HG03558 (cell line): ENCODE measurements around the gene SLC22A15.
"Not testable (repeated sequence)": the region's sequence is repeated elsewhere in the genome, so short reads cannot be mapped to it uniquely, and the experiment has no call there.

ENCODE experiments used
- ATAC-seq: cut with Tn5 transposase; IDR thresholded peaks from one replicate; pipeline ENCODE4 v1.9.1; 2021; ENCODE audit warnings: moderate number of reproducible peaks; ENCODE audit not compliant: unreplicated experiment; ENCODE audit errors: extremely low read depth

Gene SLC22A15

DNA sequence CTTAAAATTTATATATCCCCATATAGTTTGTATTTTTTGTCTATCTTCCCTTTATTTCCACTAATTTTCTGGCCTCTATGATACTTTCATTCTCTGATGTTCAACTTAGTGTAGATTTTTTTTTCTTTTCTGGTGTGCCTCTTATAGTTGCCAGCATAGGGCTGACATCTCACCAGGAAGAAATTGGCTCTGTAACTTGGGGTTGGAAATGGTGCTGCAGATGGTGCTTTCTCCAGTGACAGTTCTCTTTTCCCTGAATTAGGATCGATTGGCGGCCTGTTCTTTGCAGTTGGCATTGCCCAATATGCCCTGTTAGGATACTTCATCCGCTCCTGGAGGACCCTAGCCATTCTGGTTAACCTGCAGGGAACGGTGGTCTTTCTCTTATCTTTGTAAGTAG is 50.3 kb downstream of the SLC22A15 start:
- no peak for ATAC-seq

DNA sequence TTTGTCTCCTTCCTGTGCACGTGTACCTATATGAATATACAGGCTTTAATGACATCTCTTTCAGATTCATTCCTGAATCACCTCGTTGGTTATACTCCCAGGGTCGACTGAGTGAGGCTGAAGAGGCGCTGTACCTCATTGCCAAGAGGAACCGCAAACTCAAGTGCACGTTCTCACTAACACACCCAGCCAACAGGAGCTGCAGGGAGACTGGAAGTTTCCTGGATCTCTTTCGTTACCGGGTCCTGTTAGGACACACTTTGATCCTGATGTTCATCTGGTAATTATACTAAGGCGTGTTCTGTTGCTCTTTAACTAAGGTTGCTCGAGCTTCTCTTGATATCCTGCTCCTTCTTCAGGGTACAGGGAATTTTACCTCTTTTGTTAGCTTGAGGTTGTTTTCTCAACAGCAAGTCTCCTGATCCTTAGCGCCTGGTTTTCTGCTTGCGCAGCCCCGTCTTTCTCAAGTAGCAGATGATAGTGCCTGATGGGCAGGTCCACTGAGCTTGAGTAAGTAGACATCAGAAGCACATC is 55.1 kb downstream of the SLC22A15 start:
- no peak for ATAC-seq

DNA sequence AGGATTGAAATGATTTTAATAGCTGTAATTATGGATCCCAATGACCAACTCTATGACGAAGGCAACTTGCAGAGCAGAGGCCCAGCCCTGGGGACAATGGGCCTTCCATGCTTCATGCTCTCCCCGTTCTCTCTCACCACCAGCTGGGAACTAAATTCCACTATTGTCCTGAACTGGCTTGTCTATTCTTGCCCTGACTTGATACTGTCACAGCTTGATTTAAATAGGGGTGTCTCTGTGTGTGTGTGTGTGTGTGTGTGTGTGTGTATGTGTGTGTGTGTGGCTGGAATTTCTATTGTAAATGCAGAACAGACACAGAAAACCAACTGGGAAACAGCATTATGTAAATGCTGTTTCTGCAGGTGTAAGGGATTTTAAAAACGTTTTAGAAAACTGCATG is 57.0 kb downstream of the SLC22A15 start:
- no peak for ATAC-seq

DNA sequence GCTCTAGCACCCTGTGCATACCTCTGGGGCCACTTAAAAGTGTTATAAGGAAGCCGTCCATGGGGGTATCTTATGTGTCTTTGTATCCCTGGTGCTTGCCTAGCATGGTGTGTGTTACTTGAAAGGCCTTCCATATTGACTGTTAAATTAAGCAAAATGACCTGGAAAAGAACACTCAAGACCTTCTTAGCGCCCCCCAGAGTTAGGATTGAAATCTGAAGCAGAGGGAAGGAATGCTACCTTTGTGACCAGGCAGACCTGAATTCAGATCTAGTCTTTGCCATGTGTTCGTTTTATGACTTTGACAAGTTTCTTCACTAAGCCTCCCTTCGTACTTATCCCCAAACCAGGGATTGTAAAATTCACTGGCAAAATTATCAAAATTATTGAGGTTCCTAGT is 59.9 kb downstream of the SLC22A15 start:
- no peak for ATAC-seq

DNA sequence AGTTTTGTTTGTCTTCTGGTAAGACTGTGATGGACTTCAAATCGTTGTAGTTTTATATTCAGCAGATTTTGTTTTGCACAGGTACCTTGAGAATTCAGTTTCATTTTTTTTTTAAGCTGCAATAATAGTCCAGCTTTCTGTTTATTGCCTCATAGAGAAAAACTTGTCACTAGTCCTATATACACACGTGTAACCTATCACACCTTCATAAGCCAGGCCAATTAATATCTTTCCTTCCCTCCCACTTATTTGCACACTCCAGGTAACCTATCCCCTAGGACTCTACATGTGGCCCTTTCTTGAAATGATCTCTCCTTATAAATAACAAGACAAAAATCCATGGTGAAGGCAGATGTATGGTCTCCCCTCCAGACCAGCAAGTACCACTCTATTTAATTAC is 62.4 kb downstream of the SLC22A15 start:
- no peak for ATAC-seq

DNA sequence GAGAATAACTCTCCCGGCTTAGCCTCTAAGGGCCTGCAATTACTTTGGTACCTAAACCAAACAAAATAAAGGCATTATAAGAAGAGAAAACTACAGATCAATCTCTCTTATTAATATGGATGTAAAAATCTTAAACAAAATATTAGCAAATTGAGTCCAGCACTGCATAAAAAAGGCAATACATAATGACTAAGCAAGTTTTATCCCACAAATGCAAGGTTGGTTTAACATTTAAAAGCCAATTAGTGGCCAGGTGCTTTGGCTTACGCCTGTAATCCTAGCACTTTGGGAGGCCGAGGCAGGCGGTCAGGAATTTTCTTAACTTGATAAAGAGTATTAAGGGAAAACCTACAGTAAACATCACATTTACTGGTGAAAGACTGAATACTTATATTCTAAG is 67.8 kb downstream of the SLC22A15 start:
- no peak for ATAC-seq

DNA sequence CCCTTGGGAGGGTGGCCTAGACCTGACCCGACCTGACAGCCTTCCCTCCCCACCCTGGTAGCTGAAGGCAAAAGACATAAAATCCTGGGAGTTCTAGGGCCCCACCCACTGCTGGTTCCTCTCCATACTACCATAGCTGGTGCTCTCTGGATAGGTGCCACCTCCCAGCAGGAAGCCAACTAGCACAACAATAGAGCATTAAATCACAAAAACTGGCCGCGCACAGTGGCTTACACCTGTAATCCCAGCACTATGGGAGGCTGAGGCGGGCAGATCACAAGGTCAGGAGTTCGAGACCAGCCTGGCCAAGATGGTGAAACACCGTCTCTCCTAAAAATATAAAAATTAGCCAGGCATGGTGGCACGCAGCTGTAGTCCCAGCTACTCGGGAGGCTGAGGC is 70.6 kb downstream of the SLC22A15 start:
- not testable (repeated sequence) for ATAC-seq

DNA sequence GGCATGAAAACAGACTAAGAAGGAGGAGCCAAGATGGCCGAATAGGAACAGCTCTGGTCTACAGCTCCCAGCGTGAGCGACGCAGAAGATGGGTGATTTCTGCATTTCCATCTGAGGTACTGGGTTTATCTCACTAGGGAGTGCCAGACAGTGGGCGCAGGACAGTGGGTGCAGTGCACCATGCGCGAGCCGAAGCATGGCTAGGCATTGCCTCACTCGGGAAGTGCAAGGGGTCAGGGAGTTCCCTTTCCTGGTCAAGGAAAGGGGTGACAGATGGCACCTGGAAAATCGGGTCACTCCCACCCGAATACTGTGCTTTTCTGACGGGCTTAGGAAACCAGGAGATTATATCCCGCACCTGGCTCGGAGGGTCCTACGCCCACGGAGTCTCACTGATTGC is 75.6 kb downstream of the SLC22A15 start:
- not testable (repeated sequence) for ATAC-seq

DNA sequence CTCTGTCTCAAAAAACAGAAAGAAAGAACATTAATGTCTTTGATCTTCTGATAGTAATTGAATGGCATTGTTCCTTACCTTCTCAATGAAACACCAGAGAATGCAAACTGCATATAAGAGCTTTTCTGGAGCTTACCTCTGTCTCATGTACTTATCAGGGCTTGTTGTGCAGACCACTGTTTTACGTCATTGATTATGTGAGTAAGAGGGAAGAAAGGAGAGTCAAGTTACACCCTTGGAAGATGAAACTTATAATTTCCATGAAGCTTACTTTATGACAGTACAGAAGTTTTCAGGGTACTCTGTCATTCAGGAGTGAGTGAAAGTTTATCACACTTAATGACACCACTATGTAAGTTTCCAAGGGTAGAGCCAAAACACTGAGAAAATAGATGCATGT is 85.9 kb downstream of the SLC22A15 start:
- no peak for ATAC-seq

DNA sequence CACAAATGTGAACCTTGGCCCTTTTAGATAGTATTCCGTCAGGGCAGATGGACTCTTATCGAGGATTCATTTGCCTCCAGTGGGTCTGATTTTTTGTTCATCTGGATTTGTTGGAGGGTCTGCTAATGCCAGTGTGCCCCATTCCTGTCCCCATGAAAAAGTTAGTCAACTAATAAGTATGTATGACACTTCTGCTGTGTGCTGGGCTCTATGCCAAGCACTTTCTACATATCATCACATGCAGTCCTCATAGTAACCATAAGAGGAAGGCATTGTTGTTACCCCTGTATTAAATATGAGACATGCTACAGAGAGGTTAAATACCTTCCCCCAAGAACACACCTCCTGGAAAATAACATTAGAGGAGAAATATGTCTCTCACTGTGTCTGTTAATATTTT is 88.3 kb downstream of the SLC22A15 start:
- ATAC-seq, result no peak

DNA sequence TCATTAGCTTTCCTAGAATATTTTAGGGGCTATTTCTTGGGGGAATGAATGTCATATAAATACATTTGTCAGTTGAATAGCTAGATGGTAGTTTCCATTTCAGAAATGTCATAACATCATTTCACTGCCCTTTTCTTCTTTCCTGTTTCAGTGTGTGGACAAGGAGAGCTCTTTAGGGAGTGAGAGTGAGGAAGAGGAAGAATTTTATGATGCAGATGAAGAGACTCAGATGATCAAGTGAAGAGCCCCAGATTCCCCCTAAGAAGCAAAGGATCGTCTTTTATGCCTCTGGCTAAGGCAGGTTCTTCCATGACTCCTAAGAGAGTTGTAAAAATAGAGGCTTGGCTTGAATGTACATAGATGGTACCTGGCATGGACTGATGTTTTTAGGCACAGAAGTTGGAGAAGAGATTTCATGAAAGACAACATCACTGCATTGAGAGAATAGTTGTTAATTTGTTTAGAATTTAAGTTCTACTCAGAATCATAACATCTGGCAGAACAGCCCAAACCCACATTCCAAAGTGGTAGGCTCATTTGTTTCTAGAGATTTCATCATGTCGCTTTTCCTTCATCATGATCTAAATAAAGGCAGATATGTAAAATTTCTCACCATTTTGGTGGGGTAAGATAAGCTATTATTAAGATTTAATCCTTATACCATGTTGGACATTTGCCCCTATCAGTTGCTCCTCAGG is 90.7 kb downstream of the SLC22A15 start:
- ATAC-seq, result no peak

DNA sequence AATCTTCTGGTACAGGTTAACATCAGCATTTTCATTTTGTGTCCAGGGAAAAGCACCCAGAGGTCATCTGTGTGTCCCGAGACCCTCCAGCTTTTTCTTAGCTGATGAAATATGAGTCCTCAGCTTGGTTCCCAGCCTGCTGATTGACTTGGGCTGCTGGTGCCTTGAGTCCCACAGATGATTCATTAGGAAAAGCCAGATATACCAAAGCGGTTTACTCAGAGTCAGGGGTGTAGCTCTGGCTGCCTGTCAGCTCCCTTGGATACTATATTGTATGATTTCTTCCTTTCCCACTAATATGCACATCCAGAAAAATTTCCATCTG is 91.2 kb downstream of the SLC22A15 start:
- ATAC-seq, result no peak

DNA sequence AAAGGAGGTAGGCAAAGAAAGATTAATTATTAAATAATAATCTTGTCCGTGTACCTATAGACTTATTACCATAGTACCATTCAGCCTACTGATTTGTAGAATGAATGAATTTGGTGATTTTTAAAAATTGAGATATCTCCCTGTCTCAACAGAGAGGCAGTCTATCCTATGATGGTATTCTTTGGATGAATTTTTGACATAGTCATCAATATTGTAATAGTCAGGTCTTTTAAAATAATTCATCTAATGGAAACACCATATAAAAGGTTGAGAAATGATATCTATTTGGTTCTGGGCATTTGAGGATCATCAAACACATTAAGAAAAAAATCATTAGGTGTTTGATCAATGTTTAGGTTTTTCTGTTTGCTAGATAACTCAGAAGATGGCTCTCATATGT is 99.3 kb downstream of the SLC22A15 start:
- ATAC-seq, result no peak

DNA sequence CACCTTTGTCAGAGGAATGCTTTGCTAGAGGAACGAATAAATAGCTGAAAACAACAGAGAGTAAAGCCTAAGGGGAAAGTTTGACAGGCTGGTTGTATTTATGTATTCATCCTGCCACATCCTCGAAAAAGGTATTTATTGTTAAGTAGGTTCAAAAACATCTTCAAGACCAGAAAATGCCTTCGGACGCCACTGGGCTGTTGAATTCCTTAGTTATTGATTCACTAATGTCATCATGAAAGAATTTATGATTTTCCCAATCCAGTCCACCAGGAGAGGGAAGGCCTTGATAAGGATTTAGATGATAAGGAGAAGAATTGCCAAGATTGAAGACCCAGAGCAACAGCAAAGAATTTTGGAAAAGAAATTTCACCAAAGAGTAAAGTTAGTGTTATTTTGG is 99.7 kb downstream of the SLC22A15 start:
- no peak for ATAC-seq

DNA sequence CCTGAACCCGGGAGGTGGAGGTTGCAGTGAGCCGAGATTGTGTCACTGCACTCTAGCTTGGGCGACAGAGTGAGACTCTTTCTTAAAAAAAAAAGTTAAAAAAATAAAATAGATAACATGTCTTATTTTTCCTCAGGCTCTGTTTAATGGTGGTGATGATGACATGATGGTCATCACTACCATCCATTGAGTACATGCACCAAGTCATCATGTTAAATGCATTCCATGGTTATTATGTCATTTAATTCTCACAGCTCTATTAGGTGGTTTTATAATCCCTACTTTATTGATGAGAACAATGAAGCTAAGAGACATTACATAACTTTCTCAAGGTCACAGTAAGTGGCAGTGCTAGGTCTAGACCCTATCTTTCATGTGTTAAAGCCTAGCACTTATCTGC is 100.5 kb downstream of the SLC22A15 start:
- no peak for ATAC-seq

DNA sequence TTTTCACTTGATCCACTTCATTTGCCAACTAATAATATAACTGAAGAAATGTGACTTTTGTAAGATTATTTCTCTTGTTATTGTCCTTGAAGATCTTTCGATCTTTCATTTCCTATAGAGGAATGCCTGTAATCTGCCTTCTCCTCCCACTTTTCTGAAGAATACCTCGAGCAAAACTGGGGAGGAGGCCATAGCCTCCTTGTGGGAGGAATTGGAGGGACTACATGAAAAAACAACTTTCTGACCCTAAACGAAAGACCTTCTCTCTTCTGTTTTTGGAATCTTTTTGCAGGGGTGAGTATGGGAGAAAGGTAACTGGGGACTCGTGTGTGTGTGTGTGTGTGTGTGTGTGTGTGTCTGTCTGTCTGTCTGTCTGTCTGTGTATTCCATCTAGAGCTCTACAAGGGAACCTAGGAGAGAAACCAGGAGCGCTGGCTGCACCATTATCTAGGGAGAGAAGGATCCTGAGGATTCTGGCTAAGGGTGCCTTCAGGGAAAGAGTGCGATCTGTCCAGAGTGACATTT is 102.4 kb downstream of the SLC22A15 start:
- ATAC-seq, result no peak

DNA sequence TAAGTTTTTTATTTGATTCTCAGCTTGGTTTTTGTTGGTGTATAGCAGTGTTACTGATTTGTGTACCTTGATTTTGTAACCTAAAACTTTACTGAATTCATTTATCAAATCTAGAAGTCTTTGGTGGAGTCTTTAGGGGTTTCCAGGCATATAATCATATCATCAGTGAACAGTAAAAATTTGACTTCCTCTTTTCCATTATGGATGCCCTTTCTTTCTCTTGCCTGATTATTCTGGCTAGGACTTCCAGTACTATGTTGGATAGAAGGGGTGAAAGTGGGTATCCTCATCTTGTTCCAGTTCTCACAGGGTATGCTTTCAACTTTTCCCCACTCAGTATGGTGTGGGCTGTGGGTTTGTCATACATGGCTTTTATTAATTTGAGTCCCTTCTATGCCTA is 111.3 kb downstream of the SLC22A15 start:
- ATAC-seq, result no peak

DNA sequence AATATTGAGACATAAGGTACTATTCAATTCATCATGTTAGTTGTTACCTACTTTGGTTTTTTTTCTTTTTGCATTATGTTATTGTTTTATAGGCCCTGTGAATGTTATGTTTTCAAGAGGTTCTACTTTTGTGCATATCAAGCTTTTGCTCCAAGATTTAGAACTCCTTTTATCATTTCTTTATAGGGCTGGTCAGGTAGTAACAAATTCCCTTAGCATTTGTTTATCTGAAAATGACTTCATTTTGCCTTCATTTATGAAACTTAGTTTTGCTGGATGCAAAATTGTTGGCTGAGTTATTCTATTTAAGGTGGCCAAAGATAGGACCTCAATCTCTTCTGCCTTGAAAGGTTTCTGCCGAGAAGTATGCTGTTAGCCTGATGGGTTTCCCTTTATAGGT is 113.6 kb downstream of the SLC22A15 start:
- ATAC-seq, result no peak

DNA sequence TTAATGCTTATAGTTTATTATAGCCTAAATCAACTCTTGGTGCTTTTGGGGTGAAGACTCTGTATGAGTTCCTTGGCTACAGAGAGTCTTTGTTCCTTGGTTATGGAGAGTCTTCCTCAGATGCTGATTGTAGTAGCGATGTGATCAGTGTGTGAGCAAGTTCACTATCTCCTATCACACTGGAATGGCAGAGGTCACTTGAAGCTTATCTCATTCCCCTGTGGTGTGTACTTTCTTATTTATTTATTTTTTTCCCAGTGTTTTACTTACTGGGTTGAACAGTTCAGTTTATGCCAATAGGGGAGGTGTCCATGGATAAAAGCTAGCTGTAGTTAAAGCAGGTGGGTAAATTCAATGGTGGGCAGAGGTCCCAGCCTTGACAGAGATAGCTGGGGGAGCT is 114.8 kb downstream of the SLC22A15 start:
- no peak for ATAC-seq

DNA sequence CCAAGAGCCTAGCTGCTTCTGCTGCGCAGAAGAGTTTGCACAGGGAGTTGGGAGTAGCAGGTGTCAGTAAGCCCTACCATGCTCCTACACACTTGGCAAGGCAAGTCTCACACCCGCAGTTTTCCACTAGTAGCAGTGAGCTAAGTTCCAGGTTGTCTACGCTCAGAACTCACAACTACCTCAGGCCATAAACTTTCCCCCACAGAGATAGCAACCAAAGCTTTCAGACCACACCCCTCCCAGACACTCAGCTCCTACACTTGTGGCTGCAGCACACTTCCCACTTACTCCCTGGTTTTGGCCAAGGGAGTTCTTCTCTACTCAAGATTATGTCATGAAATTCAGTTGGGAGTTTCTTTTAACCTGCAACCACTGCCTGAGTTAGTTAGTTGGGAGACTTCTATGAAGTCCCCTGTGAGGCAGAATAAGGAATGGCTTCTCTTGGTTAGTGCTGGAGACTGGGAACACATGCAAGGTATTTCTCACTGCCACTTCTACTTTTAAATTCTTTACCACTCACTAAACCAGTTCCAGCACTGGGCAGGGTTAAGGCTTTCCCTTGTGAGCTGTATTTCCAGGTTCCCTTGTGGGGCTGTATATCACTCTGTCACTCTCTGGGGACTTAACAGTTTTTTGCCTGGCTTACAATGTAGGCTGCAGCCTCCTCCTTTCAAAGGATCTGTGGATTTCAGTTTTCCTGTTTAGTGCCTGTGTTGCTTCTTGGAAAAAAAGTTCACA is 116.6 kb downstream of the SLC22A15 start:
- no peak for ATAC-seq

DNA sequence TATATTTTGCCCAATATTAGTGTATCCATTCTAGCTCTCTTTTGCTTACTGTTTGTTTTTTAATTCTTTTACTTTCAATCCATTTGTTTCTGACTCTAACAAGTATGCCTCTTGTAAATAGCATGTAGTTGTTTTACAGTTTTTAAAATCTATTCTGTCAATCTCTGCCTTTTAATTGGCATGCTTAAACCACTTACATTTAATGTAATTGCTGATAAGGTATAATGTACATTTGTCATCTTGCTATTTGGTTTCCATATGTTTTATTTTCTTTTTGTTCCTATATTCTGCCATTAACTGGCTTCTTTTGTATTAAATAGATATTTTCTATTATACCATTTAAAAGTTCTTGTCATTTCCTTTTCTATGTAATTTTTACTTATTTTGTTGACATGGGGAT is 118.7 kb downstream of the SLC22A15 start:
- ATAC-seq, result no peak
